ENCODE data around the gene GRK5.
"Not testable (repeated sequence)": the region's sequence is repeated elsewhere in the genome, so short reads cannot be mapped to it uniquely, and the experiment has no call there.

The GRK5 gene

GRCh38 chr10:119207366-119207666 lies at the start of gene GRK5:
TSS of gene GRK5 (plus strand) at chr10:119207571. CDS start at chr10:119207918, 347 bp downstream.
- peak; percentile 97 for DNase-seq

GRCh38 chr10:119159332-119159731 lies 48.0 kb upstream of the GRK5 start:
- DNase-seq: no peak

- DNase-seq: no peak
Measured at GRCh38 chr10:119161680-119162451, 45.5 kb upstream of the GRK5 start.

GRCh38 chr10:119162452-119163092 lies 44.8 kb upstream of the GRK5 start:
- DNase-seq: no peak

GRCh38 chr10:119165171-119166117 lies 41.9 kb upstream of the GRK5 start, which contains the start of gene SFXN4:
TSS of gene SFXN4 (minus strand) at chr10:119165714. CDS start at chr10:119165647, 67 bp downstream.
- DNase-seq: peak; percentile 77

GRCh38 chr10:119166118-119166500 lies 41.3 kb upstream of the GRK5 start:
- no peak for DNase-seq

GRCh38 chr10:119166564-119166963 lies 40.8 kb upstream of the GRK5 start:
- DNase-seq: no peak

- DNase-seq: no peak
Measured at GRCh38 chr10:119167041-119167440, 40.3 kb upstream of the GRK5 start.

- DNase-seq: no peak
Measured at GRCh38 chr10:119174109-119174508, 33.3 kb upstream of the GRK5 start.

GRCh38 chr10:119176166-119176565 lies 31.2 kb upstream of the GRK5 start:
- no peak for DNase-seq

- no peak for DNase-seq
Measured at GRCh38 chr10:119177708-119178371, 29.5 kb upstream of the GRK5 start.

- peak; percentile 97 for DNase-seq
Measured at GRCh38 chr10:119178372-119179119, 28.8 kb upstream of the GRK5 start, which contains the start of gene PRDX3. TSS of gene PRDX3 (minus strand) at chr10:119178812. CDS start at chr10:119178790, 22 bp downstream.

- not testable (repeated sequence) for DNase-seq
Measured at GRCh38 chr10:119180850-119181400, 26.4 kb upstream of the GRK5 start.

- no peak for DNase-seq
Measured at GRCh38 chr10:119183664-119184412, 23.5 kb upstream of the GRK5 start.

- no peak for DNase-seq
Measured at GRCh38 chr10:119189811-119190282, 17.5 kb upstream of the GRK5 start.

GRCh38 chr10:119190353-119190752 lies 17.0 kb upstream of the GRK5 start:
- no peak for DNase-seq

- DNase-seq: no peak
Measured at GRCh38 chr10:119190954-119191785, 16.2 kb upstream of the GRK5 start.

GRCh38 chr10:119191881-119192280 lies 15.5 kb upstream of the GRK5 start:
- DNase-seq: no peak

- no peak for DNase-seq
Measured at GRCh38 chr10:119197921-119198320, 9.4 kb upstream of the GRK5 start.

- no peak for DNase-seq
Measured at GRCh38 chr10:119198438-119198837, 8.9 kb upstream of the GRK5 start.
